Eye (tissue), 1 donor: ENCODE results near the gene PFKP.

Experiments used
- DNase-seq: peaks from one replicate; pipeline ENCODE4 v3.0.0-alpha.2; 2015

PFKP gene

GRCh38 chr10:3067118-3067858 lies at the start of gene PFKP:
Gene PFKP (plus strand): TSS chr10:3067548. CDS start chr10:3067596, 48 bp downstream.
- peak; percentile 57 for DNase-seq

DNA sequence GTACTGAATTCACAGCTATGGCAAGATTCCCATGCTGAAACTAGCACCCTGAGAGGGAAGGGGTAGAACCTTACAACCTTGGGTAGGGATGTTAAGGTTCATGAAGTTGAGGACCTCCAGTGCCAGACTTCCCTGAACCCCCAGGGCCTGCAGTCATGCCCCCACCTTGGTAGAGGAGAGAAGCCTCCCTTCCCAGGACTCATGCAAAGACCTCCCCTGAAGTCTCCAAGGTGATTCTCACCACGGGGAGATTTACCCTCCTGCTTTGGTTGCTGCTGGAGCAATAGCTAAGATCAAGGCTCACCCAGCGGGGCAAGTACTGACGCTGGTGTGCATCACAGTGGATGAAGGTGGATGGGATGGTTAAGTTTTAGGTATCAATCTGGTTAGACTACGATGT lies 49.1 kb upstream of the PFKP start:
- DNase-seq = no peak

DNA sequence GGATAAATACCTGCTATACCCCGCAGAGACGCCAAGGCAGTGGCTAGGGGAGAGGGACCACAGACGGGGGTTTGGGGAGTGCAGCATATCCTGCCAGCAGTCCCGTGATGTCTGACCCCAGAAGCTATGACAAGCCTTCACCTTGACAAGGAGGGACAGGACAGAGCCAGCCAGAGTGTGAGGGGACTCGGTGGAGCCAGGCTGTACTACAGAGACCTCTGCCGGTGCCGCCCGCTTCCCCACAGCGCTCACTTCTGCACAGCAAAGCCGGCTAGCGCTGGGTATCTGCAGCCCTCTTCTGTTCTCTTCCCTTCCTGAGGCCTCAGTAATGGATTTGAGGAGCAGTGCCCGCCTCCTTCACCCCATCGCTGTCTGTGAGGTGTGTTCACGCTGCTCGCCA lies 47.0 kb upstream of the PFKP start:
- DNase-seq = no peak

GRCh38 chr10:3020881-3021280 lies 46.5 kb upstream of the PFKP start:
- no peak for DNase-seq

- DNase-seq = no peak
Measured at GRCh38 chr10:3022027-3022426, 45.3 kb upstream of the PFKP start.

- no peak for DNase-seq
Measured at GRCh38 chr10:3023892-3024291, 43.5 kb upstream of the PFKP start.

DNA sequence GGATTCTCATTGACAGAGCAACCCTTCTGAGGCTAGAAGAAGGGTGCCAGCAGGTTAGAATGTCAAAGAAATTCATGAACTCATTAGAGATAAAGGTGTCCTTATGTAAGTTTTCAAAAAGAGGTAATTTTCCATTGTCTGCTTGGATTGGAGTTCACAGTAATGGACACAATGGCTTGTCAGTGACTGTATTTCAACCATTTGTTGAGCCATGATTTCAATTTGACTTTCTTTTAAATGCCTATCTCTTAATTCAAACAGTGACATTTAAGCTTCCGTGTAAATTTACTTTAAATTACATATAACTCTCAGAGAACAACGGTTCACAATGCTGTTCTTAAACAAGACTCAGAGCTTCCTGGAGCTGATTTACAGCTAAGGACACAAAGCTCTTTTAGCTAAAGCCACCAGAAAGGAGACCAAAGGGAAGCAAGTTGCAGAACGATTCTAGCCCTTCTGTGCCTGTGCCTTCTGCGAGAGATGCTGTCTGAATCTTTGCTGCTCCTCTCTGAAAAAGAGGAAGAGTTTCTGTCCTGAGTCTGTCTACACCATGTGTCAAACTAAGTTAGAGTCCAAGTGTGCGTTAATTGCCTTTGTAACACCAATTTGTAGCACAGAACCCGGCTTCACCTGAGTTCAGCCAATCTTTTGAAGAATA lies 42.2 kb upstream of the PFKP start:
- DNase-seq = no peak

GRCh38 chr10:3027866-3028265 lies 39.5 kb upstream of the PFKP start:
- no peak for DNase-seq

GRCh38 chr10:3028441-3028840 lies 38.9 kb upstream of the PFKP start:
- no peak for DNase-seq

DNA sequence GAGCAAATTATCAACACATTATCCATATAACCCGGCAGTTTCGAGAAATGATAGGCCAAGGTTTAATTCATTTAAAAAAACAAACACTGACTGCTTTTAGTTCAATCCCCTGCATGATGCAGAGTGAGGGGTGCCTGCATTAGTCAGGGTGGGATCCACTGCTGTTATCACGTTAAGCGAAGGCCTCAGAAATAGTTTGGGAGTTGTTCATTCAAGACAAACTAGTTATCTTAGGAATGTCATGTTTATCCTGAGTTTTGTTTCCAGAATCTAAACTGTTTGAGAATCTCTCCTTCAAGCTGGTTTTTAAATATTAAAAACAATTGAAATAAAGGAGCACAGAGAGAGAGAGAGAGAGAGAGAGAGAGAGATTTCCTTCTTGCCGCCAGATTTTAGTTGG lies 36.6 kb upstream of the PFKP start:
- no peak for DNase-seq

DNA sequence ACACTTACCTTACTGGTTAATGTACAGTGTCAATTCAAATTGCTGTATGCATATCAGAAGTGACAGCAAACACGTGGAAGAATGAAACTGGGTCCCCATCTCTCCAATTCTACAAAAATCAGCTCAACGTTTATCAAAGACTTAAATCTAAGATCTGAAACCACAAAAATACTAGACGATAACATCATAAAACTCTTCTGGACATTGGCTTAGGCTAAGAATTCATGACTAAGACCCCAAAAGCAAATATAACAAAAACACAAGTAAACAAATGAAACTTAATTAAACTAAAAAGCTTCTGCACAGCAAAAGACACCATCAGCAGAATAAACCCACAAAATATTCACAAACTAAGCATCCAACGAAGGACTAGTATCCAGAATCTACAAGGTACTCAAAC lies 35.9 kb upstream of the PFKP start:
- DNase-seq = peak; percentile 75

DNA sequence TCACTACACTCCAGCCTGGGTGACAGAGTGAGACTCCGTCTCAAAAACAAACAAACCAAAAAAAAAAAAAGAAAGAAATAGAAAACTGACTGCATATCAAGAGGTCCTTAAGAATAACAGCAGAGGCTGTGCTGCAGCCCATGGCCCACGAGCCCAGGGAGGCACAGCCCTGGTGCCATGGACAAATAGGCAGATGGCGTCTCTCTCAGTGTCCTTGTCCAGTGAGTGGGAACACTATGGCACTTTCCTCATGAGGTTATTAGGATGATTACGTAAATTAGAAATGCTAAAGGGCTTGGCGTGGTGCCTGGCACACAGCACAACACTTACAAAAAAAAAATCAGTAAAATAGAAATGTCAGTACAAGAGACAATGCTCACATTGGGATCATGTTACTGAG lies 33.4 kb upstream of the PFKP start:
- DNase-seq = no peak

- DNase-seq = no peak
Measured at GRCh38 chr10:3034616-3035015, 32.7 kb upstream of the PFKP start.

- no peak for DNase-seq
Measured at GRCh38 chr10:3036155-3037021, 31.0 kb upstream of the PFKP start.

DNA sequence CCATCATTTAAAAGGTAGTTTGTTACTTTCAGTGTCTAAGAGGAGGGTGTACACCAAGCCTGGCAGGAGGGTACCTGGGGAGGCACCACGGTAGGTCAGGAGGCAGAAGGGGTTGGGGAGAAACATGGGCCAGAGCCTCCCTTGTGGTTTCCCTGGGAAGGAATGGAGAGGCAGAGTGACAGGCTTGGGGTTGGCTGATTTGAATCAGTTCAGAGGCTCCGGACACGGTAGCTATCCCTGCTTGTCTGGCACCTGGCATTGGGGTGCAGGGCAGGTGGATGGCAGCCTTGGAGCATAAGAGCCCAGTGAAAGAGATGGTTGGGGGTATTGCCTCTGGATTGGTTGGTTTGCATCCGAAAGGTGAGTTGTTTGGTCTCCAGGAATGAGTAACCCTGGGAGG lies 30.2 kb upstream of the PFKP start:
- no peak for DNase-seq

GRCh38 chr10:3040069-3040468 lies 27.3 kb upstream of the PFKP start:
- no peak for DNase-seq

DNA sequence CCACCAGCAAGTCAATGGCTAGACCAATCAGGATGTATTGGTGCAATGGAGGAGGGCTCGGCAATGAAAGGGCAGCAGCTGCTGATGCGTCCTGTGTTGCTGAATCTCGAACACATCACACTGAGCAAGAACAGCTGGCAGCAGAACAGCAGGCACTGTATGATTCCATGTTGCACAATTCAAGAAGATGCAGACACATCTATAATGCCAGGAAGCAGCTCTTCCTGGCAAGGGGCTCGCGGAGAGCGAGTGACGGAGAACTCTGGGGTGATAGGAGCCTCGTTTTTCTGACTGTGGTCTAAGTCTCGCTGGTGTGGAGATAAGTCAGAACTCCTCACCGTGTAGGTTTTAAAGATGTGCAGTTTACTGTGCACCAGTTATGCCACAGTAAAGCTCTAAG lies 24.8 kb upstream of the PFKP start:
- DNase-seq = no peak

DNA sequence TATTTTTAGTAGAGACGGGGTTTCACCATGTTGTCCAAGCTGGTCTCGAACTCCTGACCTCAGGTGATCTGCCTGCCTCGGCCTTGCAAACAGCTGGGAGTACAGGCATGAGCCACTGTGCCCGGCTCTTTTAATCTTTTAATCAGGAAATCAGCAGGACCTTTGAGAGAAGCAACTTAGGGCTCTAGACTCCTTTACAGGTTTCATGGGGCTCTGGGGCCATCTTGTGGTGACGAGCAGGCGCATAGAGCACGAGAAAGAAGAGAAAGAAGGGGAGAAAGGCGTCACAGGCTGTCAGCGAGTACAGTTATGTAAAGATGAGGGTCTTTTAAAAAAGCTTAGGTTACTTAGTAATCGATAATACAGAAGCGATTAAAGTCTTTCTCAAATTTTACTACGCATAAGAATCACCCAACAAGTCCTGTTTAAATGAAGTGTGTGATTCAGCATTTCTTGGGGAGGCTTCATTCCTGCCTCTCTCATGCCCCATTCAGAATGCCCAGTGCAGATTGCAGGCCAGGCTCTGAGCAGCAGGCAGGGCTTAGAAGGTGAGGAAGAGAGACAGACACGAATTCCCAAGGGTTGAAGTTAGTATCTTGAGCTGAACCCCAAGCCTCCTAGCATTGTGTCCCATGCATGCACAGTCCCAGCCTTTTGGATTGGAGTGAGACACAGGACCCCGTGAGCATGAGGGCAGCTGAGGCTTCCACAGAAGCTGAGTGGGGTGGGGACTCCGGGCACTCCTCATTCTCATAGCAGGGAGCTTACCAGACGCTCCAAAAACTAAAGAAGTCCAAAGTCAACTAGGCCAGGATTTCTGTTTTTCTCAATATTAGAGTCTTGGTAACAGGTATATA lies 23.6 kb upstream of the PFKP start:
- peak; percentile 93 for DNase-seq

DNA sequence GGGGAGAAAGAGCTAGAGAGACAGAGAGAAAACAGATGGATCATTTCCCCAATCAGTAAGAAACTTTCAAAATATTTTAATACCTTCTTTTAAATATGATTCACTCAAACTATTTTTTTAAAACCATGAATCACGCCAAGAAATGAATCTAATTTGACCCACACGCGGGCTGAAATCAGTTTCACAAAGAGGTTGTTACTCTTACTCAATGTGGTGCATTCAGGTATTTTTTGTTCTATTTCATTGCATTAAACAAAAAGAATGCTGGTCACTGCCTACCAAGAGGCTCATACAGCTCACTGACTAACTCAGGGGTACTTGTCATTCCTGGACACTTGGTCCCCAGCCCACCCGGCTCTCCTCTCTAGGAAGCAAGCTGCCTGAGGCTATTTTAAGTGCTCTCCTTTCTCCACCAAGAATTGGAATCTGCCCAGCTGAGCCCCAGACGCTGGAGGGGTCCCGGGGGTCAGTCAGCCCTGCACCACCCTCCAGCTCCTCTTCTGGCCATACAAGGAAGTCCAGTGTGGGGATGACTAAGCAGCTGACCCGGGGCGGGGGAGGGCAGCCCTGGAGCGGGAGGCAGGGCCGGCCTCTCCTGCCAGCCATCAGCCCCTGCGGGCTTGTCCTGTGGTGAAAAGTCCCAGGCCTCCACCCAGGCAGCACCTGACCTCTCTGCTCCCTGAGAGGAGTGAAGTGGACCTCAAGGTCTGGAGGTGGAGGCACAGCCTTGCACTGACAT lies 21.7 kb upstream of the PFKP start:
- peak; percentile 81 for DNase-seq

DNA sequence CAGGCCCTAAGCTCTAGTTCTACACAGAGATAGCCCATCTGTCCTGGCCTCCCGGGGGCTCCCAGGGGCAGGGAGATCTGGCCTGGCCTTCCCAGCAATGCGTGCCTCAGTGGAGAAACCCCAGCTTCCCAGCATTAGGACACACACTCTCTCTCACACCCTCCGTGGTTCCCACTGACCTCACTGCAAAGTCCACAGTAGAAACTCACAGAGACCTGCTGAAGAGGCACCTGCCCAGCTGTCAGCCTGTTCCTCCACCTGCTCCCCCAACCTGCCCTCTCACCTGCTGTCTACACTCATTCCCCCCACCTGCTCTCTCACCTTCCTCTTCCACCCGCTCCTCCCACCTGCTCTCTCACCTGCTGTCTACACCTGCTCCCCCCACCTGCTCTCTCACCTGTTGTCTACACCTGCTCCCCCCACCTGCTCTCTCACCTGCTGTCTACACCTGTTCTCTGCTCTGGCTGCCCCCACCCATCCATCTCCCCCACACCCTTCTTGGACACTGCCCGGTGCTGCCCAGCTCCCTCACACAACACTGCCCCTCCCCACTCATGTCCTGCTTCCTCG lies 21.1 kb upstream of the PFKP start:
- no peak for DNase-seq

DNA sequence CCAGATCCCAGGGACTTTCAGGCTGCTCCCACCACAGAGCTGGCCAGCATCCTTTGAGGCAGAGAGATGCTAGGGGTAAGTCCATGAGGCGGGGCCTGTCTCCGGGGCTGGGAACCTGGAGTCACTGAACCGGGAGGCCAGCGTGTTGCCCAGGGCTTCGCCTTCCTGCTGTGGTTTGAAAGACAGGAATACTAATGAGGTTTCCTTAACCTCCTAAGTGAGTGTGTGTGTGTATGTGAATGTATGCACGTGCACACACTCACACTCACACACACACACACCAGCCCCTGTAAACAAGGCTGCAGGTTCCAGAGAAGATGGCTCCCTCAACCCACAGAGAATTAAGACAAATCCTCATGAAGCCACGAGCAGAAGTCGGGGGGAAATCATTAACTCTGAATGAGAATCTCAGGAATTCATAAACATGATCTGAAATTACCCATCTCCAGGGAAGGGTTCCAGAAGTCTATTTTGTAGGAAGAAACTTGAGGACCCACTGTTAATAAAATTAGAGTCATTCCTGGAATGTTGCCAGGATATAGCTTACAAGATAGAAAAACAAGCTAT lies 20.3 kb upstream of the PFKP start:
- peak; percentile 78 for DNase-seq
